SK-N-SH (cell line): Measurements from ENCODE around the gene RHBDF2.

ENCODE experiments used
- CTCF ChIP-seq: fragments of 200-600 bp; sonication (generic); IDR thresholded peaks from 2 replicates; pipeline ENCODE4 v1.6.1; 2017; ENCODE audit warnings: antibody characterized with exemption, mild to moderate bottlenecking, moderate library complexity
- FOXM1 ChIP-seq: IDR thresholded peaks from 2 replicates; pipeline ENCODE4 v1.4.0; 2012; ENCODE audit warnings: low read depth, mild to moderate bottlenecking
- GABPA ChIP-seq: IDR thresholded peaks from 2 replicates; pipeline ENCODE4 v1.4.0; 2012; ENCODE audit warnings: low read depth, mild to moderate bottlenecking
- POLR2AphosphoS5 ChIP-seq: IDR thresholded peaks from 2 replicates; pipeline ENCODE4 v1.6.1; 2012; ENCODE audit warnings: low read depth, low read length
- RAD21 ChIP-seq: IDR thresholded peaks from 2 replicates; pipeline ENCODE4 v1.6.1; 2012; ENCODE audit warnings: mild to moderate bottlenecking, low read length
- SIN3A ChIP-seq: IDR thresholded peaks from 2 replicates; pipeline ENCODE4 v1.6.1; 2012; ENCODE audit warnings: low read depth, mild to moderate bottlenecking, low read length, moderate library complexity, borderline replicate concordance
- SMC3 ChIP-seq: IDR thresholded peaks from 2 replicates; pipeline ENCODE4 v1.6.1; 2012; ENCODE audit warnings: low read depth, low read length, improper control_type of control experiment

- TF ChIP-seq FOXM1 (no peak), GABPA (no peak), SIN3A (no peak), RAD21 (no peak), POLR2AphosphoS5 (no peak), SMC3 (no peak), CTCF (no peak)
These were observed 56.5 kb downstream of the RHBDF2 start for GRCh38 chr17:76444518-76445311.
